Measurements from ENCODE around the gene PTCD2. TPM values are rescaled to one million over a fixed set of nuclear protein-coding genes. Genes with fewer than 3 reads are reported as not detected.
"Not testable (repeated sequence)": the region's sequence is repeated elsewhere in the genome, so short reads cannot be mapped to it uniquely, and the experiment has no call there.

Gene PTCD2
- polyA plus RNA-seq, 10 donors, result 6.7 to 11.2 (median 8.9) TPM

DNA sequence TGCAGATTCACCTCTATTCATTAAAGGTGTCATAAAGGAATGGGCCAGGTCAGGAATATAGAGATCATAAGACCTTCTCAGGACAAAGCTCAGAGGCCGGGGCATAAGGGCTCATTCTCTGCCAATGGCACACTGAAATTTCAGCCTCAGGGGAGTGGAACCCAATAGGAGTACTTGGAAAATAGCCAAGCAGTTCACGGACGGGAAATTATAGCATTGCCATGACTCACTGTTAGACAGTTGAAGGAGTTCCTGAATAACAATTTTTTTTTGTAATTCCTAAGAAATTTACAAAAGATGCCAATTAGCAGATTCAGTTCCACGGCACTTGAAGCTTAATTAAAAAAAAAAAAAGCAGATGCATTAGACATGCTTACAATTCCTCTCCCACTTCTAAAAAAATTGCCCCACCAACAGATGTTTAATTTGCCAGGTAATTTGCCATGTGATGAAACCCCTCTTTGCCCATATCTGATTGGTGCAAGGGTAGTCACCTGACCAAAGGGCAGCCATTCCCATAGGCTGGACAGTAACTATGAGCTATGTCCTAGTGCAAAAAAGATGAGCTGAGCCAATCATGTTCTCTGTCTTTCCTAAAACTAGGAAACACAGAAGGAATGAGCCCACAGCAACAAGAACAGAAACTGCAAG lies 58.6 kb downstream of the PTCD2 start:
- peak in 2 of 3 donors; percentile 73 to 85 for DNase-seq

DNA sequence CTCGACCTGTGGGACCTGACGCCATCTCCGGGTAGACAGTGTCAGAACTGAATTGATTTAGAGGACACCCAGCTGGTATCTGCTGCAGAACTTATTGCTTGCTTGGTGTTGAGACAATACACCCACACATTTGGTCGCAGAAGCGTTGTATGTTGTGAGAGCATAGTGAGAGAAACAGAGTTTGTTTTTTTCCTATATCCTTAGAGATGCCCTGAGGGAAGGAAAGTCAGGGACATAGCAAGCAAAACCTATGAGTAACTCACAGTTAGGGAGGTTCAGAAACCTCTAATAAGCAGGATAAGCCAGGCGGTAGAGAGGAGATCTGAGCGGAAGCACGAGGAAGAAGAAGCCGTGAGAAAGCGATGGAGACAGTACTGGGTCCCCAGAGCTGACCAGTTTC lies 59.8 kb downstream of the PTCD2 start:
- peak in 1 of 3 donors; percentile 47 for DNase-seq

DNA sequence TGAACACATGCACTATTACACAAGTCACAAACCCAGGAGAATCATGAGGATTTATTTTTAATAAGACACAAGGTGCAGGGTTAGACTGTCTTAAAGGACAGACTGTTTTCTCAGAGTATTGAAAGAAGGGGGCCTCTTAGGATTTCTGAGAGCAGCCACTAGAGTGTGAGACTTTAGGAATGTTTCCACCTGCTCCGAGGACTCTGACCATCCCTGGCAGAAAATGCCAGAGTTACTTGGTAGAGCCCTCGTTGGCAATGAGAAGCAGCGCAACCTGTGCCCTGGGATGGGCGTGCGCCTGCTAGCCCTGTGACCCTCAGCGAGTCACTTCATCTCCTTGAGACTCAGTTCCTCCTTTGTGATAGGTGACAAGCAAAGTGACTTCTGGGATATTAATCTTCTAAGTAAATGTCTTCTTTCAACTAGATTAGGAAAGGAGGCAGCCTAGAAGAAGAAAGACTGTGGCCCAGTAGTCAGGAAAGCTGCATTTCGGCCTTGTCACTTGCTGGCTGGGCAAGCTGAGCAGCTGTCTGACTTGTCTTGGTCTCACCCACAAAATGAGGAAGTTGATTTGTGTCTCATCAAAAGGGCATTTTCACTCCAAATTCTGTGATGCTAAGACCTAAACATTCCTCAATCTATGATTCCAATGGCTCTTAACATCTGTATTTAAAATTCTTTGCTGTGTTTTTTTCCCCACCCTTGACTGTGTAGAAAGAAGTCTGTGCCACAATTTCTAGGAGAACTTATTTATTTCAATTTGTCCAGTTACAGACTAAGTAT lies 60.5 kb downstream of the PTCD2 start:
- DNase-seq, result no peak

DNA sequence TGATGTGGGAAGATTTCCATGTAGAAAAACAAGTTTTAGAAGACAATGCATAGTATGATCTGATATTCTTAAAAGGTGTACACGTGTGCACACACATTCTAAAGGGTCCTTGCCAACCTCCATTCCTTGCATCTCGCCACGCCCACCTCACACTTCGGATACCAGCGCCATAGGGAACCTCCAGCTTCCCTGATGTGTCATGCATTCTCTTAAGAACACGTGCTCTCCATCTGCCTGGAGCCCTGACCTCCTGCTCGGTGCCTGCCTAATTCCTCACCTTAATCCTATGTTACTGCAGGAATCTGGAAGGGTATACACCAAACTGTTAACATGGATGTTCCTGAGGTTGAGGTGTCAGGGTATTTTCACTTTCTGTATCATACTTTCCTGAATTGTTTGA lies 63.1 kb downstream of the PTCD2 start:
- DNase-seq, result no peak

DNA sequence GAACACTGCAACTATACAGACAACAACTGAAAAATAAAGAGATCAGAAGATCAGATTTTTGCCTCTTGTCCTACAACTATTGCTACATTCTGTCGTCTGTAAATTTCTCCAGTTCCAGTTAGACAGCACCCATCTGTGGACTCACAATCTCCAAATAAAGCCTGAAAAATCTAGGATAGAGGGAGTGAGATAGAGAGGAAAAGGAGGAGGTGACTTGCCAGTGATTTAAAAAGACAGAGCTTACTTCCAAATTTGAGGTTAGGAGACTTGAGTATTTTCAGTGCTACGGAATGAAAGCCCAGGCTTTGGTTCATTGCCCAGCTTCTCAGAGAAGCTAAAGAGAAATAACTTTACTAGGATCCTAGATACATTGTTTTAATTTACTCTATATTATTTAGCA lies 63.6 kb downstream of the PTCD2 start:
- DNase-seq, result peak in 1 of 3 donors; percentile 65

DNA sequence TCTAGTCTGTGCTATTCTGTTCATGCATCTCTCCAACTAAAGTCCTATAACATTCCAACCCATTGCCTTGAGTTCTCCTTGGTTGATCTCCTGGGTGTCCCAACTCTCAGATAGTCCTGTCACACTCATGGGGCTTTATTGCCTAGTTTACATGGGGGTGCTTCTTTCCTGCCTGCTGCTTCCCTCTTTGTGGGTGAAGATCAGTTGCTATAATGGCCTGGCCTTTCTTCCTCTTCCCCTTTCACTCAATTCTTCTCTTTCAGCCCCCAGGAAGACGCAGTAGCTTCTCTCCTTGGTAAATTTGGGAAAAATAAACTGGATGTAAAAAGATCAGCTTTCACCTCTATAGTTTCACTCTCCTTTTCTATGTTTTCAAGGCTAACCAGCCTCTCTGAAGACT lies 66.5 kb downstream of the PTCD2 start:
- DNase-seq, result no peak

DNA sequence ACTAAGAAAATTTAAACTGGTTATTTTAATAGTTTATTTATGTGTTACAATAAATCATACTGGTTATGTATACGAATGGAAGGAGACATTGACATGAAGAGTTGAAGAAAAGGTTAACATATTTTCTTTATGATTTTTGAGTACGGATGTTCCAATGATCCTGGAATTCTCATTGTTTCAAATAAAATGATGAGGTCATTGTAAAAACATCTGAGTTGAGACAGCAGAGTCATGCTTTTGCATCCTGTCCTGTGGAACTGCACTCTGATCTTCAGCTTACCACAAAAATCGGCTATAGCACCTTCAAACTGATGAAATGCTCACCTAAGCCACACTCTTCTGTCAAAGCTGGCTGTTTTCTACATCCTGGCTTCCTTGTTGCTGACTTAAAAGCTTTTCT lies 67.8 kb downstream of the PTCD2 start:
- peak; percentile 55 to 77 (median 76) for DNase-seq

DNA sequence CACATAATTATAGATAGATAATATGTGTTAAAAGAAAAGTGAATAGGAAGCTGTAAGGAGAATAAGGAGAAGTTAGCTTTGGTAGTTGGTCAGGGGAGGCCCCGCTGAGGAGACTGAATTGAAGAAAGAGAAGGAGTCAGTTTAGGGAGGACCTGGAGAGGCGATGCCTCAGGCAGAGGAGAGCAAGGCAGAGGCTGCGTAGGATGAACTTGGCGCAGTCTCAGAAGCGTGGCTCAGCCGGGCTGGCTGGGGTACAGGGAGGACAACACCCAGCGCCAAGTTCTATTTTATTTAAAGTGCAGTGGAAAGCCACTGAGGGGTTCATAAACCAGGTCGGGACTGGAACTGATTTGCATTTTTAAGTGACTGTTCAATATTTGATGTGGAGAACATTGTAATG lies 68.5 kb downstream of the PTCD2 start:
- peak in 1 of 3 donors; percentile 52 for DNase-seq

DNA sequence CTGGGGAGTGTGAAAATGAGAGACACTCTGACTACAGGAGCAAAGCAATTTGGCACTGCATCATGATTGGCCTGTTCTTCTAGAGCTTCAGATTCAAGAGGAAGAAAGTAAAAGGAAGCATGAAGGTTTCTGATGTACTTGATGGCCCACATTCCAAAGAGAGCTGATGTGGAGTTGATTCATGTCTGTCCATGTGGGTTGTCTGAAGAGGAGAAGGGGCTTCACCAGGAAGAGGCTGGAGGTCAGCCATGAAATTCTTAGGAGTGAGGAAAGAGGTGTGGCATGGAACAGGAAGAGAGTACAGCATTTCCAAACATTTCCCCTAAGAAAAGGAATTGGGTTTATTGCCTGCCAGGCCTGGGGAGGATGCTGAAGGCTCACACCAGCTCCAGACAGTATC lies 70.7 kb downstream of the PTCD2 start:
- DNase-seq, result no peak

DNA sequence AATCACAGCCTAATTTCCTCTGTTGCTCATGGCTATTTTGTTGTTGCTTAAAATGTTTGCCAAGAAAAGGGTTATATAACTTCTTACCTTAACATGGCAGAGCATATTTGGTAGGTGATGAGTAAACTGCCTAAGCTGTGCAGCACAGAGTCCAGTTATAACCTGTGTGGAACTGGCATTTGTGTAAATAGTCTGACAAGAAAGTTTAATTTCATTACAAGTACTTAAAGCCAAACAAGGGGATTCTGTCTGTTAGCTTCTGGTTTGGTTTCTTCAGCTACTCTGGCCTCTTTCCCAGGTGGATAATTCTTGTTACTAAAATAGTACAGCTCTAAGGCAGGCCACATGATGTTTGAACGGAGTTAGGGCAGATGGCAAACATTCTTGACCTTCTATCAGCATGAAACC lies 72.2 kb downstream of the PTCD2 start:
- DNase-seq, result peak in 2 of 3 donors; percentile 56 to 69

DNA sequence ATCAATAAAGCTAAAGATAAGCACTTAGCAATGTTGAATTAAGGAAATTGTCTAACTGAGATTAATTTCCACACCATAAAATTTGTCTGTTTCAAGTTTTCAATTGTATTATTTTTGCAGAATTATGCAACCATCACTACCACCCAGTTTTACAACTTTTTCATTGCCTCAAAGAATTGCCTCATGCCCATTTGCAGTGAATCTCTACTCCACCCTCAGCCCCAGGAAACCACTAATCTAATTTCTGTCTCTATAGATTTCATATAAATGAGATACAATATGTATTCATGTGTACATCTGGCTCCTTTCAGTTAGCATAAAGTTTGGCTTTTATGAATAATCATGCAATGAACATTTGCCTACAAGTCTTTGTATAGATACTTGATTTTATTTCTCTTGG lies 72.9 kb downstream of the PTCD2 start:
- DNase-seq, result no peak

DNA sequence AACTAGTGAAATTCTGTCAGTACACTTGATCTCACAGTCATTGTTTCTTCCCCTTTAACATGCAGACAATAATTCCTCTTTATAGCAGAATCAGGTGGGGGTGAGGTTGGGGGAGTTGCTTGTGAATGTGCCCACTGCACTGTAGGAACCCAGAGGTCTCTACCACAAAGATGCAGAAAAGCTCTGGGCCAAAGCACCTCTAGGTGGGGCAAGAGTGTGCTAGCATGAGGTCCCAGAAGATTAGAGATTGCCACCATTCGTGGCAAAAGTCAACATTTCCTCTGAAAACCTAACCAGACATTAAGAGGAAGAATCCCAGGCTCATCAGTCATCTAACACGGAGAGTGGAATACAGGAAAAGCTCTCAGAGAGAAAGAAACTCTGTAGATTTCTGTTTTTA lies 74.5 kb downstream of the PTCD2 start:
- DNase-seq, result no peak

DNA sequence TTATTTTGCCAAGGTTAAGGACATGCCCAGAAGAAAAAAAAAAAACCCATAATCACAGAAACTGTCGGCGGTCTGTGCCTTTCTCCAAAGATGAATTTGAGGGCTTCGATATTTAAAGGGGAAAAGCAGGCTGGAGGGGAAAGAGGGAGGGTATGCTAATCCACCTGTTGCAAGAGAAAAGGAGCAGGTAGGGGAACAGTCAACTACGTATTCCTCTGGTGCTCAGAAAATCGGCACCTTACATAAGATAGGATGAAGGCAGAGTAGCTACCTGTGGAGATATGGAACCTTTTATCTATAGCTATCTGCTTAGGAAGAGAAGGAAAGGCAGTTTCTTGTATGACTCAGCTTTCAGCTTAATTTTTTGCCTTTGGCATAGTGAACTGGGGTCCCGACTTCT lies 77.7 kb downstream of the PTCD2 start:
- no peak for DNase-seq

DNA sequence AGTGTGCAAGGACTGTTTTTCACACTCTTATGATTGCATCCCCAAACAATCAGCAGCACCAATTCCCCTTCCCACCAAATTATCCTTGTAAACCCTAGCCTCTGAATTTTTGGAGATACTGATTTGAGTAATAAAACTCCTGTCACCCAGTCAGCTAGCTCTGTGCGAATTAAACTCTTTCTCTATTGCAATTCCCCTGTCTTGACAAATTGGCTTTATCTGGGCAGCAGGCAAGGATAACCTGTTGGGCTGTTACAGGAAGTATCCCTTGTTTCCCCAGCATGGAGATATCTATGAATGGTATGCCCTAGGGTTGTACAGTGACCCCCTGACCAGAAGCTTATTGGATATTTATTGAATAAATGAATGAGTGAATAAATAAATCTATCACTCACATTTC lies 80.8 kb downstream of the PTCD2 start:
- DNase-seq, result no peak

DNA sequence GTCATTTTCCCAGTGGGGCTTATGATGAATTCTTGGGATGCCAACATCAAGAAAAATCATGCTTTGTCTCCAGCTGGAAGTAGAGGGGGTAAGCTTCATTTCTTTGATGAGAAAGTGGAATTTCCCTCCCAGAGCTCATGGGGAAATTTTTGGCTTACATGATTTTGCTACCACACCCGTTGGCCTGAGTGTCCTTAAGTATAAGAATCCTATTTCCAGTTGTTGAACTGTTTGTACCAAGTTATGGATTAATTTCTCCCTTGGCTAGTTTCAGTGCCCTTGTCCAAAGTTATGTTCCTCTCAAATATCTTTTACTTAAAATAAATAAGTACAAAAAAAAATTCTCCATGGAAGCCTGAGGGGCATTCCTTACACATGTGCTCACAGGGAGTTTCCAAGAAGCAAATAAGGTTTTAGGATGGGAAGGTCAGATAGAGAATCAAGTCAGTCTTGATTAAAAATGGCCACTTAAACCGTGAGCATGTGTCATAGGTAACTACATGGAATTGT lies 82.3 kb downstream of the PTCD2 start:
- DNase-seq, result peak in 1 of 3 donors; percentile 50

DNA sequence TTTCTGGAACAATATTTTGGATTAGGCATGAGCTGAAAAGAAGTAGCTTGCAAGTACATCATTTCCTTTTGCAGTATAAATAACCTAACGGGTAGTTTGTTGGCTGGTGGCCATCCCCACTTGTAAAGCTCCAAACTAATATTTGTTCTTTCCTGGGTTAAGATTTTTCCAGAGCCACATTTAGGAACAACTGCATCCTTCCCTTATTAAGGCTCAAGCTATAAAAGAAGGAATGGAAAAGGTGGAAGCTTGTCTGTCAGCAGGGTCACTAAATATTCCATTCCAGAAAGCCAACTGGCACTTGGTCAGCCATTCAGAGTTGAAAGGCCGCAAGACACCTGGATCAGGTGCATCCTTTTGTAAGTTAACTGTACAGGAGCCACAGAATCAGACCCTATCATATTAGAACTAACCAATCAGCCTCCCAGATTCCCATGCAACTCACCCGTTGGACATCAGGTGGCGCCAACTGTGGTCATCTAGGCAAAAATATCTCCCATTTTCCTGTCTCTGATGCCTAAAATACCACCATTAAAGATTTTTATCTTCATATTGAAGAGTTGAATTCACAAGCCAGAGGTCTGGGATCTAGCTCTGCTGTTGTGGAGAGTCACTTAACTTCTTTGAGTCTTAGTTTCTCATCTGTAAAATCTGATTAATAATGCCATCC lies 82.9 kb downstream of the PTCD2 start:
- DNase-seq, result peak in 1 of 3 donors; percentile 50

DNA sequence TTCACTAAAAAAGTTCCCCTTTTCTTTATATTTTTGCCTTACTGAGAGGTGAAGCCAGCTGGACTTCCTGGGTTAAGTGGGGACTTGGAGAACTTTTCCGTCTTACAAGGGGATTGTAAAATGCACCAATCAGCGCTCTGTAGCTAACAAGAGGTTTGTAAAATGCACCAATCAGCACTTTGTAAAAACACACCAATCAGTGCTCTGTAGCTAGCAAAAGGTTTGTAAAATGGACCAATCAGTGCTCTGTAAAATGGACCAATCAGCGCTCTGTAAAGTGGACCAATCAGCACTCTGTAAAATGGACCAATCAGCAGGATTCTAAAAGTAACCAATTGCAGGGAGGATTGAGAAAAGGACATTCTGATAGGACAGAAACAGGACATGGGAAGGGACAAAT lies 84.6 kb downstream of the PTCD2 start:
- not testable (repeated sequence) for DNase-seq

DNA sequence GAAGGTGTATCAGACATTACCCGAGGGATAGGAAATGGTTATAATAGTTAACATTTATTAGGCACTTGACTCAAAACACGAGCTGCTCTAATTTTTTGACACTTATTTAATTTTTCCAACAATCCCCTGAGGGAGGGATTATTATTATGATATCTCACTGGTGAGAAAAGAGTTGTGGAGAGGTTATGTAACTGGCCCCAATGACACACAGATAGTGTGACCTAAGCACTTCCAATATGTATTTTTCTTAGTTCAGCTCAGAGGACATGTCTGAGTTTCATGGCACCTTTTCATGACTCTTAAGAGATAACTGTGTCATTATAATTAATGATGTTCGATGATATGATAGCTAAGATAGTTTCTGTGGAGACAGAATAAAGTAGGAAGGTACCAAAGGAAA lies 86.9 kb downstream of the PTCD2 start:
- no peak for DNase-seq

DNA sequence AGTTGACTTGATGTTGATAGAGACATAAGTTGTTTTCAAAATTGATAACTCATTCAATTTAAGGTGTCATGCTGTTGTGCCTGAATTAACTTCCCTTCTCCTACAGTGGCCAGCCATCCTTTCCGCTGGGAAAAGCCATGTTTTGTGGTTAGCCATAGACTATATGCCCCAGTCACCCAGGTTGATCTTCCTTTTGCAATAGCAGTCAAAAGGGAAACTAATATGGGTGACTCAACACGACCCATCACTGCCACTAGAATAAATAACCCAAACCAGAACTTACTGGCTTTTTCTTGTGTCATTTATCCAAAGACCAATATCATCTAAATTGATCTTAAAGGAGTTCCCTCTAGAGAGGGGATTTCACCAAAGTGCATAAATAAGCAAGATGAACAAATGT lies 87.4 kb downstream of the PTCD2 start:
- DNase-seq, result no peak

DNA sequence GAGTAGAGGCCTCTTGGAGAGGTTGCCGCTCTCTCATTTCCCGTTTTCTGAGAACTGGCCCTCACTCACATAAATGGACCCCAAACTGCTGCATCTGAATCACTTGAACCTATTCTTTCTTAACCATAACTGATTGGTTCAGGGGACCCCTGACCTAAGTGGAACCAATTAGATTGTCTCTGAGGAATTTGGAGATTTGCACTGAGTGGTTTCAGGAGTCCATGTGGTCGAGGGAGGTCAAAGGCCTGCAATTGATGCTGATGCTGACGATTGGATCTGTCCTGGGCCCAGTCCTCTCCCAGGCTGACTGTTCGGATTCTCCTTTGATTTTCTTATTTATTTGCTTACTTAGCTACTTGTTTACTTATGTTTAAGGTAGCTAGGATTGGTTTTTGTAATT lies 88.0 kb downstream of the PTCD2 start:
- DNase-seq, result no peak

DNA sequence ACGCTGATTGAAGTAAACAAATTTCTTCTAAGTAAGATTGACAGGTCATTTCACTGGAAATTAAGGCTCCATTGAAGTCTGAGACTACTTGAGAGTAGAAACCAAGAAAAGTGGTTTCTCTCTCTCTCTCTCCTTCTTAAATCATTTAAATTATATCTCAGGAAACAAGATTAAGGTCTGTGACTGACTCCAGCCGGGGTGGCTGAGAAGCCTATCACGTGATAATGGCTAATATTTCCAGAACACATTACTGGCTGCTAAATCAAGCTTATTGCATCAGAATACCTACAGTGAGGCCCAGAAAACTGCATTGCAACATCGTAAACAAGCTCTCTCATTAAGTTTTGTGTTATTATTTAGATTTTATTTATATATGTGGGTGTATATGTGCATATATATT lies 88.4 kb downstream of the PTCD2 start:
- no peak for DNase-seq

DNA sequence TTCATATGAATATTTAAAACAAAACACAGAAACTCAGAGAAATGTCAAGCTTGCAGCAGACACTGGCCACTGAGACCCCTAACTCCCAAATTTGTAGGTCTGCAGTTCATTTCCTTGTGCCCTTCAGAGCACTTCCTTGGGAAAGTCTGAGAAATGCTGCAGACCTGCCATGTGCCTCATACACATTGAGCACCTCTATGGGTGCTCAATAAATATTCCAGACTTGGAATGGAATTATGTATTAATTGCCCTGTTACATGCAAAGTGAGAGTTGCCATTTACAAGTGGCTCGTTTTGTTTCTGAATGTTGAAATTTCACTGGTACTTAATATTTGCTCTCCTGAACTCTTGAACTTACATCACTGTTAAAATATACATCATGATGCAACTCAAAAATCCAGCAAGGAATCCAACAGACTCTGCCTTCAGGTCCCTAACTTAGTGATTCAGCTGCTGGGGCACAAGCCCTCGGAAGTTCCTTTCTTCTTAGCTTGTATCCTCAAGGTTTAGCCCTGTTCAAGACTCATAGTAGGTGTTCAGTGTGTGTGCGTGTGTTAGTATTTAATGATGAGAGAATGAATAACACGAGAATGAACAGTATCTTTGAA lies 90.6 kb downstream of the PTCD2 start:
- DNase-seq, result no peak
